ENCODE measurements around the gene AFAP1L1. TPM values are rescaled to one million over a fixed set of nuclear protein-coding genes. Genes with fewer than 3 reads are reported as not detected.

The AFAP1L1 gene
- total RNA-seq, 1 donor from 2014 or later = not detected

- H3K27ac Mint-ChIP-seq = no peak overlapping the region
- H3K36me3 Mint-ChIP-seq (ENCODE audit: low read depth) = peaks cover 9% of the 10 kb centered on the region
- no peak overlapping the region for H3K4me3 Mint-ChIP-seq
- H3K27me3 Mint-ChIP-seq = no peaks in the 10 kb centered on the region
- intact Hi-C loops (cut with micrococcal nuclease) = loop anchor here (10.0 kb wide), 1 partner anchor 507 kb away; no protein-coding TSS in a partner anchor
- TF ChIP-seq CTCF (IDR thresholded peaks at IDR 0.05) = no peak
- H3K9me3 Mint-ChIP-seq = peaks cover 2% of the 10 kb centered on the region
- POLR2A ChIA-PET = no interaction called here
- DNase-seq (no peak), ATAC-seq (ENCODE audit: low read depth) (no peak)
- peaks cover 25% of the 10 kb centered on the region for H3K4me1 Mint-ChIP-seq
- CTCF ChIA-PET = no interaction called here
These were observed 70.2 kb downstream of the AFAP1L1 start for GRCh38 chr5:149341876-149342275.

- intact Hi-C loops (cut with micrococcal nuclease) = loop anchor here (10.0 kb wide), 1 partner anchor 509 kb away; no protein-coding TSS in a partner anchor
These were observed 72.5 kb downstream of the AFAP1L1 start for GRCh38 chr5:149344151-149344550.

GRCh38 chr5:149345147-149345891 is 73.7 kb downstream of the AFAP1L1 start, which contains the start of gene GRPEL2:
Gene GRPEL2 (plus strand): TSS chr5:149345499. CDS start chr5:149345540, 41 bp downstream.
- Mint-ChIP-seq H3K4me1 (peaks cover 34% of the 10 kb centered on the region), H3K27me3 (no peaks in the 10 kb centered on the region), H3K27ac (peak within 1 kb of the TSS; percentile 97), H3K9me3 (peaks cover 2% of the 10 kb centered on the region), H3K4me3 (peak within 1 kb of the TSS; percentile 97), H3K36me3 (ENCODE audit: low read depth) (peaks cover 36% of the 10 kb centered on the region)
- no peak for TF ChIP-seq CTCF (IDR thresholded peaks at IDR 0.05)
- ChIA-PET CTCF (interaction anchor here (0.6 to 3.3 kb wide), 7 partner anchors 12 to 533 kb away, joined by 3 to 12 read pairs (median 3); partner anchors contain the start of gene PCYOX1L), POLR2A (interaction anchor here (0.6 to 4.1 kb wide), 7 partner anchors 10 to 961 kb away, joined by 3 to 61 read pairs (median 3); partner anchors contain the start of genes CSNK1A1, FBXO38, PCYOX1L and SLC26A2)
- intact Hi-C loops (cut with micrococcal nuclease) = loop anchor here (1.0 to 10.0 kb wide), 5 partner anchors 12 to 511 kb away; partner anchors contain the start of genes AFAP1L1, CSNK1A1 and PPARGC1B
- ATAC-seq (ENCODE audit: low read depth) (peak; percentile 91), DNase-seq (peak; percentile 79)

More at GRCh38 chr5:149344151-149344550, 72.5 kb downstream of the AFAP1L1 start:
- no peak for ATAC-seq (ENCODE audit: low read depth)
- Mint-ChIP-seq H3K4me1 (peaks cover 34% of the 10 kb centered on the region), H3K4me3 (no peak overlapping the region), H3K27ac (no peak overlapping the region), H3K9me3 (peaks cover 2% of the 10 kb centered on the region), H3K27me3 (no peaks in the 10 kb centered on the region), H3K36me3 (ENCODE audit: low read depth) (peaks cover 25% of the 10 kb centered on the region)
- no peak for TF ChIP-seq CTCF (IDR thresholded peaks at IDR 0.05)
- DNase-seq = no peak
- ChIA-PET CTCF (interaction anchor here (1.1 to 3.3 kb wide), 4 partner anchors 12 to 25 kb away, joined by 3 to 12 read pairs (median 4); no protein-coding TSS in a partner anchor), POLR2A (interaction anchor here (1.1 to 4.1 kb wide), 3 partner anchors 14 to 616 kb away, joined by 3 to 61 read pairs (median 29); partner anchors contain the start of genes CSNK1A1, PCYOX1L and SLC26A2)

- intact Hi-C loops (cut with micrococcal nuclease) = loop anchor here (1.0 to 10.0 kb wide), 5 partner anchors 11 to 511 kb away; partner anchors contain the start of genes AFAP1L1, CSNK1A1 and PPARGC1B
- Mint-ChIP-seq H3K36me3 (ENCODE audit: low read depth) (peaks cover 41% of the 10 kb centered on the region), H3K27me3 (no peaks in the 10 kb centered on the region), H3K4me3 (peak overlapping the region; percentile 97), H3K9me3 (peaks cover 2% of the 10 kb centered on the region), H3K27ac (peak overlapping the region; percentile 97), H3K4me1 (peaks cover 34% of the 10 kb centered on the region)
- ChIA-PET CTCF (interaction anchor here (1.4 to 3.3 kb wide), 2 partner anchors 12 to 22 kb away, joined by 4 to 12 read pairs; partner anchors contain the start of gene PCYOX1L), POLR2A (interaction anchor here (1.0 to 4.1 kb wide), 3 partner anchors 12 to 205 kb away, joined by 3 to 61 read pairs (median 29); partner anchors contain the start of genes CSNK1A1 and PCYOX1L)
- no peak for TF ChIP-seq CTCF (IDR thresholded peaks at IDR 0.05)
- ATAC-seq (ENCODE audit: low read depth) = no peak
- no peak for DNase-seq
These were observed 74.2 kb downstream of the AFAP1L1 start for GRCh38 chr5:149345892-149346222.

- Mint-ChIP-seq H3K4me1 (peaks cover 34% of the 10 kb centered on the region), H3K36me3 (ENCODE audit: low read depth) (peaks cover 65% of the 10 kb centered on the region), H3K27ac (no peak overlapping the region), H3K27me3 (no peaks in the 10 kb centered on the region), H3K9me3 (peaks cover 2% of the 10 kb centered on the region), H3K4me3 (no peak overlapping the region)
- CTCF ChIA-PET = no interaction called here
- DNase-seq = no peak
- POLR2A ChIA-PET = no interaction called here
- intact Hi-C loops (cut with micrococcal nuclease) = loop anchor here (5.0 to 10.0 kb wide), 3 partner anchors 76 to 514 kb away; partner anchors contain the start of genes AFAP1L1 and PPARGC1B
- no peak for ATAC-seq (ENCODE audit: low read depth)
- TF ChIP-seq CTCF (IDR thresholded peaks at IDR 0.05) = no peak
These were observed 76.9 kb downstream of the AFAP1L1 start for GRCh38 chr5:149348518-149348917.
